ENCODE results near the gene LCNL1. TPM values are rescaled to one million over a fixed set of nuclear protein-coding genes. Genes with fewer than 3 reads are reported as not detected.

LCNL1 gene
- total and polyA plus RNA-seq, 4 donors = 0.01 to 0.08 TPM; not detected in 2

- DNase-seq (ENCODE audit: low spot score) = no peak
- Histone ChIP-seq H3K9ac (ENCODE audit: low read depth in 1 of 2, low read length in 2 of 2) (no peak overlapping the region), H3K9me3 (ENCODE audit: control insufficient read depth in 4 of 4, low read length in 3 of 4) (no peaks in the 10 kb centered on the region), H3K4me1 (ENCODE audit: control insufficient read depth in 4 of 4, insufficient read depth in 4 of 4, low read length in 3 of 4) (peaks cover 0 to under 1% (median 0%) of the 10 kb centered on the region in 4 donors), H3K4me3 (ENCODE audit: low read depth in 1 of 3, low read length in 3 of 3) (no peak overlapping the region), H3K27ac (ENCODE audit: low read depth in 1 of 2, low read length in 2 of 2) (no peak overlapping the region), H3K27me3 (ENCODE audit: control insufficient read depth in 4 of 4, insufficient read depth in 4 of 4, low read length in 3 of 4) (no peaks in the 10 kb centered on the region), H3K36me3 (ENCODE audit: control insufficient read depth in 4 of 4, insufficient read depth in 3 of 4, low read depth in 1 of 4, low read length in 3 of 4) (peaks cover 2 to 37% (median 18%) of the 10 kb centered on the region in 4 donors)
- 99% methylated on average over 28 of the region's 28 CpGs for WGBS
- no peak for TF ChIP-seq JUND (IDR thresholded peaks at IDR 0.05)
- no peak for TF ChIP-seq HNF4G (IDR thresholded peaks at IDR 0.05)
- TF ChIP-seq RXRA (IDR thresholded peaks at IDR 0.05) = no peak
- no peak for TF ChIP-seq REST (IDR thresholded peaks at IDR 0.05)
- TF ChIP-seq, protein P1, sequence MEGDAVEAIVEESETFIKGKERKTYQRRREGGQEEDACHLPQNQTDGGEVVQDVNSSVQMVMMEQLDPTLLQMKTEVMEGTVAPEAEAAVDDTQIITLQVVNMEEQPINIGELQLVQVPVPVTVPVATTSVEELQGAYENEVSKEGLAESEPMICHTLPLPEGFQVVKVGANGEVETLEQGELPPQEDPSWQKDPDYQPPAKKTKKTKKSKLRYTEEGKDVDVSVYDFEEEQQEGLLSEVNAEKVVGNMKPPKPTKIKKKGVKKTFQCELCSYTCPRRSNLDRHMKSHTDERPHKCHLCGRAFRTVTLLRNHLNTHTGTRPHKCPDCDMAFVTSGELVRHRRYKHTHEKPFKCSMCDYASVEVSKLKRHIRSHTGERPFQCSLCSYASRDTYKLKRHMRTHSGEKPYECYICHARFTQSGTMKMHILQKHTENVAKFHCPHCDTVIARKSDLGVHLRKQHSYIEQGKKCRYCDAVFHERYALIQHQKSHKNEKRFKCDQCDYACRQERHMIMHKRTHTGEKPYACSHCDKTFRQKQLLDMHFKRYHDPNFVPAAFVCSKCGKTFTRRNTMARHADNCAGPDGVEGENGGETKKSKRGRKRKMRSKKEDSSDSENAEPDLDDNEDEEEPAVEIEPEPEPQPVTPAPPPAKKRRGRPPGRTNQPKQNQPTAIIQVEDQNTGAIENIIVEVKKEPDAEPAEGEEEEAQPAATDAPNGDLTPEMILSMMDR (IDR thresholded peaks at IDR 0.05; ENCODE audit: low read depth, low read length, missing input control) = no peak
- no peak for TF ChIP-seq FOXA2 (IDR thresholded peaks at IDR 0.05)
- TF ChIP-seq RAD21 (IDR thresholded peaks at IDR 0.05) = no peak
- TF ChIP-seq, protein P2, sequence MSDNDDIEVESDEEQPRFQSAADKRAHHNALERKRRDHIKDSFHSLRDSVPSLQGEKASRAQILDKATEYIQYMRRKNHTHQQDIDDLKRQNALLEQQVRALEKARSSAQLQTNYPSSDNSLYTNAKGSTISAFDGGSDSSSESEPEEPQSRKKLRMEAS (IDR thresholded peaks at IDR 0.05) = no peak
- no peak for TF ChIP-seq HNF4A (conservative IDR thresholded peaks at IDR 0.05)
- no peak for TF ChIP-seq YY1 (IDR thresholded peaks at IDR 0.05)
- TF ChIP-seq, protein P3, sequence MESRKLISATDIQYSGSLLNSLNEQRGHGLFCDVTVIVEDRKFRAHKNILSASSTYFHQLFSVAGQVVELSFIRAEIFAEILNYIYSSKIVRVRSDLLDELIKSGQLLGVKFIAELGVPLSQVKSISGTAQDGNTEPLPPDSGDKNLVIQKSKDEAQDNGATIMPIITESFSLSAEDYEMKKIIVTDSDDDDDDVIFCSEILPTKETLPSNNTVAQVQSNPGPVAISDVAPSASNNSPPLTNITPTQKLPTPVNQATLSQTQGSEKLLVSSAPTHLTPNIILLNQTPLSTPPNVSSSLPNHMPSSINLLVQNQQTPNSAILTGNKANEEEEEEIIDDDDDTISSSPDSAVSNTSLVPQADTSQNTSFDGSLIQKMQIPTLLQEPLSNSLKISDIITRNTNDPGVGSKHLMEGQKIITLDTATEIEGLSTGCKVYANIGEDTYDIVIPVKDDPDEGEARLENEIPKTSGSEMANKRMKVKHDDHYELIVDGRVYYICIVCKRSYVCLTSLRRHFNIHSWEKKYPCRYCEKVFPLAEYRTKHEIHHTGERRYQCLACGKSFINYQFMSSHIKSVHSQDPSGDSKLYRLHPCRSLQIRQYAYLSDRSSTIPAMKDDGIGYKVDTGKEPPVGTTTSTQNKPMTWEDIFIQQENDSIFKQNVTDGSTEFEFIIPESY (IDR thresholded peaks at IDR 0.05) = no peak
- no peak for TF ChIP-seq GABPA (IDR thresholded peaks at IDR 0.05 in 1 of 2, conservative IDR thresholded peaks at IDR 0.05 in 1 of 2)
Observed at GRCh38 chr9:137017071-137017470, 34.3 kb downstream of the LCNL1 start.

DNA sequence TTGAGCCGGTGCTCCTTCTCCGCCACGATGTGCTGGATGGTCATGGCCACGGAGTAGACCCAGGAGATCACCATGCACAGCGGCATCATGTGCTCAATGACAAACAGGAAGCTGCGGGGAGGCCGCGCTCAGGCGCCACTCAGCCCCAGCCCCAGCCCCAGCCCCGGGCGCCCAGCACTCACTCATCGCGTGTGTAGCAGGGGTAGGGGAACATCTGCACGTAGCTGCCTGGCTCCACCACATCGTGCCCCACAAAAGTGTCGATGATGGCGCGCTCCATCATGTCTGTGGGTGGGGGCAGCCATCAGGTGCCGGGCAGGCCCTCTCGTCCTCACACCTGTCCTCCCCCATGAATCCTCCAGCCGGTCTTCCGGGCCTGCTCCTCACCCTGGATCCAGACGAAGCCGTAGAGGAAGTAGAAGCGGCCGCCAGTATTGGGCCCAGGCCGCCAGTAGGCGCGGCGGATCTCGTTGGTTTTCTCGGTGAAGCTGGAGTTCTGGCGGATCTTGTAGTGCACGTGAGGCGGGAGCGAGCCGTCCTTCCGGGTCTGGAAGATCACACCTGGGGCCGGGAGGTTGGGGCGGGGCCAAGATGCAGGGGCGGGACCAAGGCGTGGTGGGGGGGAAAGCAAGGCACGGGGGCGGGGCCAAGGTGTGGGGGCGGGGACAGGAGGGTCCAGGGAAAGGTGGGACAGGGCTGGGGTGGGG, 35.2 kb downstream of the LCNL1 start:
- Histone ChIP-seq H3K27me3 (ENCODE audit: control insufficient read depth in 4 of 4, insufficient read depth in 4 of 4, low read length in 3 of 4) (no peaks in the 10 kb centered on the region), H3K36me3 (ENCODE audit: control insufficient read depth in 4 of 4, insufficient read depth in 3 of 4, low read depth in 1 of 4, low read length in 3 of 4) (peaks cover 2 to 31% (median 15%) of the 10 kb centered on the region in 4 donors), H3K4me3 (ENCODE audit: low read depth in 1 of 3, low read length in 3 of 3) (no peak overlapping the region), H3K9me3 (ENCODE audit: control insufficient read depth in 4 of 4, low read length in 3 of 4) (no peaks in the 10 kb centered on the region), H3K4me1 (ENCODE audit: control insufficient read depth in 4 of 4, insufficient read depth in 4 of 4, low read length in 3 of 4) (peaks cover under 1 to 8% (median 7%) of the 10 kb centered on the region in 4 donors), H3K27ac (ENCODE audit: low read depth in 1 of 2, low read length in 2 of 2) (no peak overlapping the region), H3K9ac (ENCODE audit: low read depth in 1 of 2, low read length in 2 of 2) (no peak overlapping the region)
- WGBS = 93% methylated on average over 45 of the region's 45 CpGs
- TF ChIP-seq YY1 (IDR thresholded peaks at IDR 0.05) (no peak), NR2F2 (IDR thresholded peaks at IDR 0.05) (no peak), REST (IDR thresholded peaks at IDR 0.05) (no peak), HNF4A (conservative IDR thresholded peaks at IDR 0.05) (no peak), HNF4G (IDR thresholded peaks at IDR 0.05) (no peak), RAD21 (IDR thresholded peaks at IDR 0.05) (no peak), RXRA (IDR thresholded peaks at IDR 0.05) (no peak), JUND (IDR thresholded peaks at IDR 0.05) (no peak)
- TF ChIP-seq, protein P1 (IDR thresholded peaks at IDR 0.05; ENCODE audit: low read depth, low read length, missing input control) = no peak
- DNase-seq (ENCODE audit: low spot score) = no peak
